Loucy (cell line): Measurements from ENCODE around the gene APLNR.

Source experiments
- EZH2phosphoT487 ChIP-seq: fragments of 200-600 bp; IDR thresholded peaks from 2 replicates; pipeline ENCODE4 v1.6.1; 2018; ENCODE audit warnings: antibody characterized with exemption, mild to moderate bottlenecking, moderate library complexity, borderline replicate concordance
- TF ChIP-seq, protein P1 (sequence below): fragments of 200-600 bp; sonication (generic); conservative IDR thresholded peaks from 2 replicates; pipeline ENCODE4 v1.5.1; 2014; ENCODE audit warnings: mild to moderate bottlenecking, antibody characterized with exemption, low read length

DNA sequence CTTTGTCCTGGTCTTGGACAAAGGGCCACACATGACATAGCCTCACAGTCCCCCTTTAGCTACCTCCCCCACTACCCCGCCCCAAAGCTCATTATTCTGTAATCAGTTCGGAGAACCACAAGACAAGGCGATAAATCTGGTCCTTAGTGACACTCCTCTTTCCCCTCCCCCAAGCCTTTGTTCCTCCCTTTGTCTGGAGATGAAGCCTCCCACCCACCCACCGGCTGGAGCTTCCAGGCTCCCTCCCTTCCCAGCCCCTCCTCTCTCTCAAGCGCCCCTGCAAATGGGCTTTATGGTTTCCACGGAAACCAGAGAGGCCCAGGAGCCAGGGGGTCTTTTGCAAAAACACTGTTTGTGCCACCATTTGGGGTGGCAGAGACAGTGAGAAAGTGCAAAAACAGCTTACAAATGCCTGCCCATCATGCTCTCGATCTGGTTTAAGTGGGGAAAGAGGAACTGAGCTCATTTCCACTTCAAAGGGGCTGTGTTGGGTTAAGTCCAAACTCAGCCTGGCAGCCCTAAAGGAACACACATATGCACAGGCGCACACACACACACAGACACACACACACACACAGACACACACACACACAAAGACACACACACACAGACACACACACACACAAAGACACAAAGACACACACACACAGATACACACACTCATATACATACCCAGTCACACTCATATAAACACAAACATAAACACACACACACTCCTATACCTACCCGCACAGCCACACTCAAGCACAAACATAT lies 23.5 kb downstream of the APLNR start:
- TF ChIP-seq, protein P1, sequence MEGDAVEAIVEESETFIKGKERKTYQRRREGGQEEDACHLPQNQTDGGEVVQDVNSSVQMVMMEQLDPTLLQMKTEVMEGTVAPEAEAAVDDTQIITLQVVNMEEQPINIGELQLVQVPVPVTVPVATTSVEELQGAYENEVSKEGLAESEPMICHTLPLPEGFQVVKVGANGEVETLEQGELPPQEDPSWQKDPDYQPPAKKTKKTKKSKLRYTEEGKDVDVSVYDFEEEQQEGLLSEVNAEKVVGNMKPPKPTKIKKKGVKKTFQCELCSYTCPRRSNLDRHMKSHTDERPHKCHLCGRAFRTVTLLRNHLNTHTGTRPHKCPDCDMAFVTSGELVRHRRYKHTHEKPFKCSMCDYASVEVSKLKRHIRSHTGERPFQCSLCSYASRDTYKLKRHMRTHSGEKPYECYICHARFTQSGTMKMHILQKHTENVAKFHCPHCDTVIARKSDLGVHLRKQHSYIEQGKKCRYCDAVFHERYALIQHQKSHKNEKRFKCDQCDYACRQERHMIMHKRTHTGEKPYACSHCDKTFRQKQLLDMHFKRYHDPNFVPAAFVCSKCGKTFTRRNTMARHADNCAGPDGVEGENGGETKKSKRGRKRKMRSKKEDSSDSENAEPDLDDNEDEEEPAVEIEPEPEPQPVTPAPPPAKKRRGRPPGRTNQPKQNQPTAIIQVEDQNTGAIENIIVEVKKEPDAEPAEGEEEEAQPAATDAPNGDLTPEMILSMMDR, result no peak
- TF ChIP-seq EZH2phosphoT487, result no peak
